SW480 (cell line): Measurements from ENCODE around the gene LAMA4.

Experiments
- DNase-seq: peaks from one replicate; pipeline ENCODE4 v3.0.0-alpha.2; 2016; ENCODE audit warnings: low spot score

LAMA4 gene, protein sequence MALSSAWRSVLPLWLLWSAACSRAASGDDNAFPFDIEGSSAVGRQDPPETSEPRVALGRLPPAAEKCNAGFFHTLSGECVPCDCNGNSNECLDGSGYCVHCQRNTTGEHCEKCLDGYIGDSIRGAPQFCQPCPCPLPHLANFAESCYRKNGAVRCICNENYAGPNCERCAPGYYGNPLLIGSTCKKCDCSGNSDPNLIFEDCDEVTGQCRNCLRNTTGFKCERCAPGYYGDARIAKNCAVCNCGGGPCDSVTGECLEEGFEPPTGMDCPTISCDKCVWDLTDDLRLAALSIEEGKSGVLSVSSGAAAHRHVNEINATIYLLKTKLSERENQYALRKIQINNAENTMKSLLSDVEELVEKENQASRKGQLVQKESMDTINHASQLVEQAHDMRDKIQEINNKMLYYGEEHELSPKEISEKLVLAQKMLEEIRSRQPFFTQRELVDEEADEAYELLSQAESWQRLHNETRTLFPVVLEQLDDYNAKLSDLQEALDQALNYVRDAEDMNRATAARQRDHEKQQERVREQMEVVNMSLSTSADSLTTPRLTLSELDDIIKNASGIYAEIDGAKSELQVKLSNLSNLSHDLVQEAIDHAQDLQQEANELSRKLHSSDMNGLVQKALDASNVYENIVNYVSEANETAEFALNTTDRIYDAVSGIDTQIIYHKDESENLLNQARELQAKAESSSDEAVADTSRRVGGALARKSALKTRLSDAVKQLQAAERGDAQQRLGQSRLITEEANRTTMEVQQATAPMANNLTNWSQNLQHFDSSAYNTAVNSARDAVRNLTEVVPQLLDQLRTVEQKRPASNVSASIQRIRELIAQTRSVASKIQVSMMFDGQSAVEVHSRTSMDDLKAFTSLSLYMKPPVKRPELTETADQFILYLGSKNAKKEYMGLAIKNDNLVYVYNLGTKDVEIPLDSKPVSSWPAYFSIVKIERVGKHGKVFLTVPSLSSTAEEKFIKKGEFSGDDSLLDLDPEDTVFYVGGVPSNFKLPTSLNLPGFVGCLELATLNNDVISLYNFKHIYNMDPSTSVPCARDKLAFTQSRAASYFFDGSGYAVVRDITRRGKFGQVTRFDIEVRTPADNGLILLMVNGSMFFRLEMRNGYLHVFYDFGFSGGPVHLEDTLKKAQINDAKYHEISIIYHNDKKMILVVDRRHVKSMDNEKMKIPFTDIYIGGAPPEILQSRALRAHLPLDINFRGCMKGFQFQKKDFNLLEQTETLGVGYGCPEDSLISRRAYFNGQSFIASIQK (N-terminal part only)

DNA sequence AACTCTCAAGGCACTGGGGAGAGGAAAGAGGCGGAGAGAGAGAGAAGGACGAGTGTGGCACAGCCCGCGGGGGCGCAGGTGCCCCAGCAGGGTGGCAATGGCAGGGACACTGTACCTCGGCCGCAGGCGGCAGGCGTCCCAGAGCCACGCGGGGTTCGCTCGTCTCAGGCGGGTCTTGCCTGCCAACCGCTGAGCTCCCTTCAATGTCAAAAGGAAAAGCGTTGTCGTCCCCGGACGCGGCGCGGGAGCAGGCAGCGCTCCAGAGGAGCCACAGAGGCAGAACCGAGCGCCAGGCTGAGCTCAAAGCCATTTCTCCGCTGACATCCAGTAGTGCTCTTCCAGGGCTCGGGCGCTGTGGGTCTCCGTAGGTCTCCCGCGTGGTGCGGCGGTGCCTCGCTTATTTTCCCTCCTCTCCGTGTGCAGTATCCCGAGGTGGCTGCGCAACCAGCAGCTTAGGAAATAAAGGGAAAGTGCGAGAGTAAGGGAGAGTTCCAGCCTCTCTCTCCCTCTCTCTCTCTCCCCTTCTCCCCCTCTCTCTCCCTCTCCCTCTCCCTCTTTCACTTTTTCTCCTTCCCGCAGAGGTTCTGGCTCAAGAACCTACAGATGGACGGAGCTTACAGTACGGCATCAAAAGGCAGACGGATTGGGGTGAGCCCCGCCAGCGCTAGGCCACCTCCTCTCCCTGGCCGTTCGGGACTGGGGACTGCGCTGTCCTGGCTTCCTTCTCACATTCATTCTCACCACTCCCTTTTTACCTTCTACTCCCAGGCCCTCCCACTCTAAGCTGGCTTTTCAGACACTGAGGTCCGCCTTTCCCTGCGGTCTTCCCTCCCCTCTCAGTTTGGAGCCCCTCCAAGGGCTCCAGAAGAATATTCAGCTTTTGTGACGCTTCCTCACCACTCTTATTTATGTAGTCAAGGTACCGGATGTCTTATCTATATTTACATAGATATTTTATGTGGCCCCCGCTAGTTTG, at the start of gene LAMA4:
Gene LAMA4 (minus strand): TSS at position 727 of the 976 bp plus-strand sequence. CDS start 417 bp downstream, at position 310.
- DNase-seq: peak; percentile 33

DNA sequence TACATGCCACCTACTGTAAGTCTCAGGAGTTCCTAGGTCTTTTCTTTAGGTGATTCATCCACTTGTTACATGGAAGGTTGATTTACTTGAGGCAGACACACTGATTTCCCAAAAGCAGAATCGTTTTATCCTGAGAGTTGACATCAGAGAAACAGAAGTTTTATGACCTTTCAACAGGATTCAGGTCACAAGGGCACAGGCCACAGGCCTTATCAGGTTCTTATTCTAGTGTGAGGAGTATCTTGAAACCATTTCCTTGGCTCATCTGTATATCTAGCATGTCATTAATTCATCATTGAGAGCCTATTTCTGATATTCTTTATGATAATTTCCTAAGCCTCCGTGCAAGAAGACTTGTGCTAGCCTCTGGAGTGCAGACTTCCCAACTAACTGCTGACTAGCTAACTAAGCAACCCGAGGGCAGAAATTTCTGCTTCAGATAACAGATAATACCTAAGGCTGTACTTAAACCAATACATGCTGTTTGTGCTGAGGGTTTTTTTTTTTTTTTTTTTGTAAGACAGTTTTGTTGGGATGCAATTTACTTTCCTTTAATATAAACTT, 47.9 kb upstream of the LAMA4 start:
- no peak for DNase-seq

DNA sequence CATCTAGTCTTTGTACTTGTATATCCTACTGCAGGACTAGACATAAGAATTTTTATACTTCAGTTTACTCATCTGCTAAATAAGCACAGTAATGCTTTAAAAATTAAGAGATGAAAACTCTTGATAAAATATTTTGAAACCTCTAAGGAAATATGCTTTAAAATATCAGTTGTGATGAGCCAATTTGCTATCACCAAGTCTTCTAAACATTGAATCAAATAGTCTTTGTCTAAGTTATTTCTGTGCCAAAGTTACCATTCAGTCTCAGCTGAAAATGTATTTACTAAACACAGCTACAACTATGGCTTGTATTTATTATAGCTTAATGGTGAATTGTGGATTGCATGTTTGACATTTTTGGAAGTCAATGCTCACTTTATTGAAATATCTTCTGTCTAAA, 46.5 kb upstream of the LAMA4 start:
- DNase-seq: no peak

DNA sequence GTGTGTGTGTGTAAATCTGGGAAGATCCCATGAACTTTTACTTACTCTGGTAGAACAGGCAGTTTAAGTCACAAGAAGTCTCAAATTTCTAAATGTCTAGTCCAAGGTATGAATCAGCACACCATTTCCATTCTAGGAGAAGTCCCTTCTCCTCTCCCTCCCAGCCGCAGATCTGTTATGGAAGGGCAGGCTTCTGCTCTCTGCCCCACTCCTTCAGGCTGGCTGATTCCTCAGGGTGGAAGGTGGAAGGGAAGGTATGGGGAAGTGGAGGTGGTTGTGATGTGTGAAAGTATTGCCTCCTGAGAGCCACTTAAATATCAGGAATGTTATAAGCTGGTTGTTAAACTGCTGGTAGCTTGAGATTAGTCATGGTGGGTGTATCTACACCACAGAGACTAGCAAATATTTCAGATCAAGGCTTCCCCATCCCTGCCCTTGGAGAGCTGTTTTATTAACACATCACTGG, 44.5 kb upstream of the LAMA4 start:
- DNase-seq: peak; percentile 35

DNA sequence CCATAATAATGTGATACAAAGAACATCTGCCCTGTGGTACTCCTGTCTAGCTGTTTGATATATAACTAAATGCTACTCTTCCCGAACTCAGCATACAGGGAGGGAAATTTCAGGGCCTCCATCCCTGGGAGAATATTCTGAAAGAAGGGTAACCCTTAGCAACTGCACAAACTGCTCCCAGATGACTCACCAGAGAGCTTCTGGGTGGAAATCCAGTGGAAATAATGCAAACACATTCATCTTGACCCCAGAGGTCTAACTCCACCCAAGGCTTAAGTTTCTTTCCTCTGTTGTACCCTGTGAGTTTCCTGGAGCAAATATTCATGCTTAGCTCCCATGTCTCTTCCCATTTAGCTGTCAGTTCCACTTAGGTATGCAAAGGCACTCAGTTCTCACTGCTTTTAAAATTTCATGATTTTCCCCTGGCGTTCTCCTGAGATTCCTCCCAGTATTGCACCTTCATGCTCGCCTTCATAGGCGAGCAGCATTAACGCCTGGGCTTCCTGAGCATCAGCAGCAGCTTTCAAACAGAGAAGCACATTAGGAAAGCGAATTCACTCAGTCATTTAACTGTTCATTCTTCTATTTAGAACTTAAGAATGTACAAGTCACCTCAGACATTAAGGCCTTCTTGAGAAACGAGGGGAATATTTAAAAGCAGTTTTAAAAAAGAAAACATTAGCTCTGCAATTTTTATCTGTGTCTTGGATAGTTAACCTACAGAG, 43.8 kb upstream of the LAMA4 start:
- DNase-seq: no peak

DNA sequence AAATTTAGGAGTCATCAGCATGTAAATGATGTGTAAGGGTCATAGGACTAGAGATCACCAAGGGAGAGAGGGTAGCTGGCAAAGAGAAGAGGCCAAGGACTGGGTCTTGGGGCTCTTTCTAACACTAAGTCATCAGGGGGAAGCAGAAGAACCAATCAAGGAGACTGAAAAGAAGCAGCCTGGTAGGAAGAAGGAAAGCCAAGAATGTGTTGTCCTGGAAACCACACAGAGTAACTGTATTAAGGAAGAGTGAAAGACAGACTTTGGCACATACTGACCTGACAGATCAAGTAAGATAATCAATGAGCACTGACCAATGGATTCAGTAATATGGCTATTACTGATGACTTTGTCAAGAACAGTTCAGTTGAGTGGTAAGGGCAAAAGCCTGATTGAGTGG, 42.3 kb upstream of the LAMA4 start:
- DNase-seq: no peak

DNA sequence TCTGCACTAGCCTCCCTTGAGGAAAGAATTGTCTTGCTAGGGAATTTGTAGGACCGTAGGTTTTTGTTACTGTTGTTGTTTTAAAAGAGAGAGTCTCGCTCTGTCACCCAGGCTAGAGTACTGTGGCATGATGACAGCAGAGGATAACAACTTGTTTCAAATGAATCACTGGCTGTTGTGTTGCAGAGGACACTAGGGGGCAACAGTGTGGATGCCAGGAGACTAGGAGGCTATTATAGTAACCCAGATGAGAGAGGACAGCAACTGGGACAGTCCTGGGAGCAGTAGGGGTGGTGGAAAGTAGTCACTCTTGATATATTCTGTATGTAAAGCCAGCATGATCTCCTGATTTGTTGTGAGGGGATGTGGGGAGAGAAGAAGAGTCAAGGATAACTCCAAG, 41.8 kb upstream of the LAMA4 start:
- DNase-seq: peak; percentile 39

DNA sequence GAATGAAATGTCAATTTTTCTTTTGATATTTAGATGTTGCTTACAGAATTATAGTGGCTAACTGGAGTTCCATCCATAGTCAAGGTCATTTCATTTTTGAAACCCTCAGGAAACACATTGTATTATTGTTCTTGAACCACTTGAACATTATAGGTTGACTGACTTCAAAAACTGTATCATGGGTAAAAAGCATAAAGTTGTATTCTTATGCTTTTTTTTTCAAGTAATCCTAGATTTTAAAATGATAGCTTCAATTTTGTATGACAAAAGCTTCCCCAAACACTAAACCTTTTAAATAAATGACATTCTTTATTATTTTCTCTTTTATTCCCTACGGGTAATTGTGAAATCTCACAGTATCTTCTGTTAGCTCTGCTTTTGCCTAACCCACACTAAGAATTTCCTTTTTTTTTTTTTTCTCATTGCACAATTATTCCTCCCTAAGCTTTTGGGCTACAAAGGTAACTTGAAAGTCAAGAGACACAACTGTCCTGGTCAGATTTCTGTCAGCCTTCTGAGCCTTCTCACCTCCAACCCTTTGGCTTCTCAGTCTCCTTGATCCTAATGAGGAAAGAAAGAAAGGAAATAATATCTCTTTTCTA, 36.9 kb upstream of the LAMA4 start:
- no peak for DNase-seq

DNA sequence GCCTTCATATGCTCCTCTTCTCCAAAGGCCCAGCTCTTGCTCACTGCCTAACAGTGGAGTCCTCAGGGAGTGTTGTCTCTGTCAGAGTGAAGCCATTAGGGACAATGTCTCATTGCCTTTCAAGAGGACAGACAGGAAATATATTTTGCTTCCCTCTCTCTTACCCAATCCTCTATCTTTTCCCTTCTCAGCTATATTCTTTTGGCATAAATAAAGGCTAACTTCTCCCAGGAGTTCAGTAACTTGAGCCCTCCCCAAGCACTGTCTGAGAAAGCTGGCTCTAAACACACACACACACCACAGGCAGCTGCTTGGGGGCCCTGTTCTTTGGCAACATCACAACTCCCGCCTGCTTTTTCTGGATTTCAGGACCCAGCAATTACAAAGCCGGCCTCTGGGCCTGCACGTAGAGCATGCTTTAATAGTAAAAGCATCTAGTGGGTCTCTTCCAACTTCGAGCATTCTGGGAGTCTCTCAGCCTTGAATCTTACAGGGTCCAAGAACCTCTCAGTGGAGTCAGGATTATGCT, 34.7 kb upstream of the LAMA4 start:
- no peak for DNase-seq

DNA sequence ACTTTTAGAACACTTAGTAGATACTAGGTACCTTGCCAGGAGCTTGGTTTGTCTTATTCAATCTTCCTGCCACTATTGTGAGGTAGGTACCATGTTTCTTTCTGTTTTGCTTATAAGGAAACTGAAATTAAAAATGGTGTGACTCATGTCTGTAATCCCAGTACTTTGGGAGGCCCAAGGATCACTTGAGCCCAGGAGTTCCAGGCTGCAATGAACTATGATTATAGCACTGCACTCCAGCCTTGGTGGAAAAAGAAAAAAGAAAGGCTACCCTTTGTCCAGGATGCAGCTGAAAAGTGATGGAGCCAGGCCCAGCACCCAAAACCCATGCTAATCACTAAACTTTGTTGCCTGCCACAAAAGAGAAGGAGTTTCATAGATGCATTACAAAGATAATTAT, 34.1 kb upstream of the LAMA4 start:
- no peak for DNase-seq

DNA sequence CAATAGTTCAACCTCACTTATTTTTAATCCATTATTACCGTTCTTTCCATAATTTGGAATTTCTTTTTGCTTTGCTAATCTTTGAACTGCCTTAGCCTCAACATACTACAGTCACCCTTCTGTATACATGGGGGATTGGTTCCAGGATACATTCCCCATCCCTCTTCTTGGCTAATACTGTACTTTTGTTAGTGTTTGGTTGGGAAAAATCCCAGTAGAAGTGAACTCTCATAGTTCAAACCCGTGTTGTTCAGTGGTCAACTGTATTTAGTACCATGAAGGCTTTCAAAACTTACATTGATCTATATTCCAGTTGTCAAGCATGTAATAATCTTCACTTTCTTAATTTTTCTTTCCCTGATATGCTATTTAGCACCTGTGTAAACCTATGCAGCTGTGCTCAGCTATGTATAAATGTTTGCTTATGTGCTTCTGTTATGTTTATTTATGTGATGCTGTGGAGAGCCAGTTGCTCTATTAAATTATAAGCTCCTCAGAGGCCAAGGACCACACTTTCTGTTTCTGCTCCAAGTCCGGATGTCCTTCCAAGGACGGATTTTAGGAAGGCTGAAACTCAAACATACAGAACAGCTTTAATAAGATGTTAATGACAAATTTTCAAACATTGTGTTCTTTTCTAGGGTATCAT, 33.3 kb upstream of the LAMA4 start:
- no peak for DNase-seq

DNA sequence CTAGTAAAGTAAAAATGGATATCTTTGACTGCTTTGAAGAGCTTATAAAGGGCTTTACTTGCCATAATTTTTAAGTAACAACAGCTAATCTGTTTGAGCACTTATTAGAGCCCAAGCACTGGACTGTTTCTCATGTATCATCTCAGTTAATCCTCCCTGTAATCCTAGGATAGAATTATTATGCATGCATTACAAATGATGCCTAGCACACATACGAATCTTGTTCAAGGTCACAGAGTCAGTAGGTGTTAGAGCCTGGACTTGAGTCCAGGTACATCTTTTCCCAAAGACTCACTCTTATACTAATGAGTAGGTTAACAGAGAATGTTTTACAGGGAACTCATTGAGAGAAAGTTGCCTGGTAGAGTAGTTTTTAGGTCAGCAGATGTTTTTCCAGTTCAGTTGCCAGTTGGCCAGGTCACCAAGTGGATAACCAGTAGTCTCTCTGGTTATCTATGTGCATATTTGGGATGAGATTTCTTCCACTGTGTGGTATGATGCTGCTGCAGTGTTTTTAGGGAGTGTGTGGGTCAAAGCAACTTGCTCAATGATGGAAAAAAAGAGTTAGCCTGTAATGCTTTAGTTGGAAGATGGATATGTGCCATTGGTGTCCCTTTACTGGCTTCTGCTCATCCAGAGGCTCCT, 32.3 kb upstream of the LAMA4 start:
- DNase-seq: no peak

DNA sequence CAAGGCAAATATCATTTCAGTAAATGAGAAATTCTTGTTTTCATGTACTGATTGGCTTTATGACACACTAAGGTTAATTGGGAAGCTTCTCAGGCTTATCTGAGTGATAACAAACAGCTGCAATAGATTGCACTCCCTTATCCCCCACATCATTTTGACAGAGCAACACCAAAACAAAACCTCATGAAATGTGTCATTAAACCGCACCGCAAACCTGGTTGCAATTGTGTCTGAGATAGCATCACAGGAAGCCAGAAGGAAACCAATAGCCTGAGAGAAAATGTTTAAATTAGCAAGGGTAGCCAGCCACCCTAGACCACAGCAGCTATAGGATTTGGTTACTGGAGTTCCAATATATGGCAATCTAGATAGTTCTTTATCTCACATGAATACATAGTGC, 31.6 kb upstream of the LAMA4 start:
- no peak for DNase-seq

DNA sequence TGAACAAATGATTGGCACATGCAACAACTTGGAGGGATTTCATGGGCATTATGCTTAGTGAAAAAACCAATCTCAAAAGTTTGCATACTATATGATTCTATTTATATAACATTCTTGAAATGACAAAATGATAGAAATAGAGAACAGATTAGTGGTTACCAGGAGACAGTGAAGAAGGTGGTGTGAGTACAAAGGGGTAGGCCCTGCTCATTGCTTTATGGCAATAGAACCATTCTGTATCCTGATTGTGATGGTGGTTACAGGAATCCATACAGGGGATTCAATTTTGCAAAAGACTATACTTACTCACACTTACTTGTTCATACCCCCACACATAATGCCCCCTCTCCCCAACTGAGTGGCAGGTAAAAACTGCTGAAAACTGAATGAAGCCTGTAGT, 30.2 kb upstream of the LAMA4 start:
- DNase-seq: no peak

DNA sequence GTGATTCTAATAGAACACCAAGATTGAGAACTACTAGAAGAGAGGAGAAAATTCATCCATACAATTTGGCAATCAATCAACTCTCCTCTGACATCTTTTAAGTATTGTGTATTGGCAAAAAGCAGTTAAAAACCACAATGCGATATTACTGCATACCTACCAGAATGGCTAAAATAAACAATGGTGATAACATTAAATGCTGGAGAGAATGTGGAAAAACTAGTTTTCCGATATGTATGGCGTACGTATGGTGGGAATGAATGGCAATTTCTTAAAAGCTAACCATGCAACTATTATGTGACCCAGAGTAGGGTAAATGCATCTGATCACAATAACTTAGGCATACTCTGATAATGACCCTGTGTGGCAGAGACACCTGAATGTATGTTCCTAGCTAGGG, 29.3 kb upstream of the LAMA4 start:
- no peak for DNase-seq

DNA sequence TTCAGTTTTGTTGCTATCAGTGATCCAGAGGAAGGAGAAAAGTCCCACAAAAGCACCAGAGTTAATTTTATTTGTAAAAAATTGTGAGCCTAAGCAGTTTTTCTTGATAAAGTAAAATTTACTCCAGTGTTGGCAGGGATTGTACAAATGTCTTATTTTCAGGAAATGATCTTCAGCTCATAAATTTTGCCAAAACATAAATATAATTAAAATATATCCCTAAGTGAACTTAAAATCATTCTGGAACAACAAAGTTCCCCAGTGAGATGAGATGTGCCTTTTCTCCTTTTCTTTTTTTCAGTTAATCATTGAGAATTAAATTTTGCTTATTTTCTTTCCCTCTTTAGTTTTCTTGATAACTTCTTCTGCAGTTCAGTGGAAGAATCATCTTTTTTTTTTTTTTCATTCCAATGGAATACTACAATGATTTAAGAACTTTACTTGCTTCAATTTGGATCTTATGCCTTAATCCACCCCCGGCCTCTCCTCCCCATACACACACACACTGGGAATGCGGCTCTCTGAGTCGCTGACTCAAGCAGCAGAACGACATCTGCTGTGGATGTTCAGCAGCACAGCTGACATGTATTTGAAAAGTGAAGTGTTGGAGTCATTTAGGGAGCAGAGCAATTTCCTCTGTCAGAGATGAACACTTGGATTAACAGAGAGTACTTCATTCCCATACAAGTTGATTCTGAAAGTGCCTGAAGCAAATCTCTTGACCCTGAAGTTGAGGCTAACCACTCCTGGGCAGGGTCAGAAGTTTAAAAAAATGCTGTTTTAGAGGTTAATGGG, 27.7 kb upstream of the LAMA4 start:
- no peak for DNase-seq
